ENCODE measurements around the gene OVOL1.

The OVOL1 gene

DNA sequence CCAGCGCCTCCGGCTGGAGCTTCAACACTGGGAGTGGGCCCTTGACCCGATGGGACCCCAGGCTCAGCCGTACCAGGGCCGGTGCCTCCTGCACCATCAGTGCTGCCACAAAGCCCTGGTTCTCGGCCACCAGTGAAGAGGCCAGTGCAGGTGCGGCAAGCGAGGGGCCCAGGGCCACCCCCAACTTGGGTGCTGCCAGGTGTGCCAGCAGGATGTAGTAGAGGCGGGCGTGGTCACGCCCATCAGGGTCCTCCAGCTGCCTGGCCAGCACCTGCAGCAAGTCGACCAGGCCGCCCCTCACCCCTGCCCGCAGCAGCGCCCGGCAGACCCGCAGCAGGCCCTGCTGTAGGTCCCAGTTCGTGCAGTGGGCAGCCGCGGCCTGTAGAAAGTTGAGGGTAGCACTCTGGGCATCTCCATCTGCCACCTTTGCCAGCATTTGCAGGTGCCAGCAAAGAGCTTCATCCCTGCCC, 8.4 kb upstream of the OVOL1 start:
- no peak for DNase-seq

DNA sequence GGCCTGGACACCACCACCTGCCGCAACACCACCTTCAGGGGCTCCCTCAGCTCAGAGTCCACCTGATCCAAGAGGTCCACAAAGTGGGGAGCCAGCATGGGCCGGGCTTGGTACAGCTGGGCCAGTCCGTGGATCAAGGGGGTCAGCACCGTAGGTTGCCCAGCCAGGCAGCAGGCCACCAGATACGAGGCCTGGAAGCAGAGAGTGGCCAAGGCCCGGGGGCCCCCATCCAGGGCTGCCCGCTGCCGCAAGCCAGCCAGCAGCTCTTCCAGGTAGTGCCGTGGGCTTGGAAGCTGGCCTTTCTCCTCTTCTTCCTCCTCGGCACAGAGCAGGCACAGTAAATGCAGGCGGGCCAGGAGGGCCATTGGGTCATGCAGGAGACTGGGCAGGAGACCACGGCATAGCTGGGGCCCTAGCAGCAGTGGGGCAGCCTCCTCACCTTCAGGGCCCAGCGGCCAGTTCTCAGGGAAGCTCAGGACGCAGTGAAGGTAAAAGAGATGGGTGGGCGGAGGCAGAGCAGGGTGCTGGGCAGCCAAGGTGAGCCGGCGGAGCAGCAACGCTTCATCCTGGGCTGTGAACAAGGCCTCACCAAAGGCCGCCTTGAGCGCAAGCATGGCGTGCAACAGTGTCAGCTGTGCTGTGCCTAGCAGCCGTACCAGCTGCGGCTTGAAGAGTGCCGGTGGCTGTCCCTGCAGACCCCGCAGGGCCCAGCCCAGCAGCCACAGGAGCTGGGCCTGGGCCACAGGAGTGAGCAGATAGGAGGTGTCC, 7.8 kb upstream of the OVOL1 start:
- no peak for DNase-seq

DNA sequence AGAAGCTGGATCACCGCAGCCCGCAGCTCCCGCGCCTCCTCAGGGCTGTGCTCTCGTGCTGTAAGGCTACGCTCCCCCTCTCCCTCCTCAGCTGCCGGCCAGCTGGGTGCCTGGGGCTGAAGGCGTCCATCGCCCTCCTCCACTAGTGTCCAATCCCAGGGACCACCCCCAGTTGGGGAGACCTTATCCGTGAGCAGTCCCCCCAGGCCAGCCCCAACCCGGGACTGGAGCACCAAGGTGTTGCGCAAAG, 7.3 kb upstream of the OVOL1 start:
- no peak for DNase-seq

DNA sequence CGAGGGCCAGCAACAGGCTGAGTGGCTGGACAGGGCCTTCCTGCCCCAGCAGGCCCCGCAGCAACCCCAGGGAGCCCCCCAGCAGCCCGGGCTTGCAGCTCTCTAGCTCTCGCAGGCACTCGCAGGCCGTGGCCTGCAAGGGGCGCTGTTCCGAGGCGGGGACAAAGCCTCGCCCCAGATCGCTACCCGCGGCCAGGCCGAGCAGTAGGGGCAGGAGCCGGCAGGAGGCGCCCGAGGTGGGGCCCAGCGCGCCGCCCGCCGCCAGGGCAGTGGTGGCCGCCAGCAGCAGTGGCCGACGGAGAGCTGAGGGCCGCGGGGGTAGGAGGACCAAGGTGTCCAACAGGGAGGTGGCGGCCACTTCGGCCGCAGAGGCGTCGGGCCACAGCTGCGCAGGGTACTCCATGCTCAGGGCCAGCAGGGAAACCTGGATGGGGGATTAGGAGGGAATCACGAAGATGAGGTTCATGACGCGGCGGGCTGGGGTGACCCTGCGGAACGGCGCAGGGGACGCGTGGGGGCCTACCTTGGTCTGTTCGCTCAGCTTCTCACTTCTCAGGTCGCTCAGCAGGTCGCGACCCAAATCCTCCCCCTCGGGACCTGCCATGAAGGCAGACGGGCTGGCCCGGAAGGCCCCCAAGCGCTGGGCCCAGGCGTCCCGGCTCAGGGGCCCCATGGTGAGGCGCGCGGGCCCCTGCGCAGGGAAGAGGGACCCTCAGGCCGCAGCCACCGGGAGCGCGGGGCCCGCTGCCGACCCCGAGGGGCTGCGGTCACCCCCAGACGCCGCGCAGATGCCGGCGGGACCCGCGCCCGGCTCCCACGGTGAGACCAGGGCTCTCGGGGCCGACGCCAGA, 6.7 kb upstream of the OVOL1 start:
- DNase-seq: peak; percentile 81

DNA sequence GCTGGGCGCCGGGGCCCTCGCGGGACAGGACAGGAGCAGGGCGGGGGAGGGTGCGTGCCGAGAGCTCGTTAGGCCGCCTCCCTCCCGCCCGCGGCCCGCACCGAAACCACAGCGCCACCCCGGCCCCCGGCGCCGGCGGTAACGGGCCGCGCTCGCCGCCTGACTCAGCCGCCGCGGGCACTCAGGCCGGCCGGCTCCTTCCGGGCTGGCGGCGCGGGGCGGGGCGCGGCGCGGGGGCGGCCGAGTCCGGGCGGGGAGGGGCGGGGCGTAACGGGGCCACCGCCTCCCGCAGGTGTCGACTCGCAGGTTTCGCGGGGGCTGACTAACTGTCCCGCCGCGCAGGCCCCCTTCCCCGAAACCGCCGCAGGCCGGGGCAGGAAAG, 6.1 kb upstream of the OVOL1 start, which contains the start of gene AP5B1:
Gene AP5B1 (minus strand): TSS at position 207 of the 382 bp plus-strand sequence. CDS start 385 bp downstream, outside the sequence.
- peak; percentile 67 for DNase-seq

DNA sequence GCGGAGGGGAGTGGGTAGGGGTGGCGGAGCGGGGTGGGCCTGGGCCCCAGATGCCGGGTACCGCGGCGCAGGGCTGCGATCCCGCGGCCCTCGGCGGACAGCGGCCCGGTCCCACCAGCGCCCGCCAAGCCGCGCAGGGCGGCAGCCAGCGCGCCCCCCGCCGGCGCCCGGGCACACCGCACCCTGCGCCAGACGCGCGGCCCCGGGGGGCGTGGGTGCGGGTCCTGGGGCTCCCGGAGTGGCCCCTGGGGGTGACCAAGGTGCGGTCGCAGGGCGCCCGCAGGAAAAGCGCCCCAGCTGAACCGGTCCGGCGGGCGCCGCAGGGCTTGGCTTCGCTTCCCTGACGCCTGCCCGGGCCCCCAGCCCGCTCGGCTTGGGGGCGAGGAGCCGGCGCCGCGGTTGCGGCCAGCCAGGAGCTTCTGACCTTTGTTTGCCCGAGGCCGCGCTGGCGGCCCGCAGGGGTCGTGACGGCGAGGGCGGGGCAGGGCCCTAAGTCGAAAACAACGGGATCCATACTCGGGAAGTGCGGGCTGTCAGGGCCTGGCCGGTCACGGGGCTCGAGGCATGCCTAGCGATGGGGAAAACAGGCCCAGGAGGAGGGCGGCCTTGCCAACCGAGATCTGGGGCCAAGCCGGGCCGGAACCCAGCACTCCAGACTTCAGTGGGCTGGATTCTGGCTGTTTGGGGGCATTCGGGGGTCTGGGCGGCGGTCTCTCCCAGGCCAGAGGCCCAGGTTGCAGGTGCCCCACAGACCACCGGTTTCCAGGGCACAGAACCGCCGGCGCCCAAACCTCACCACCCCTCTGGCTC, 5.5 kb upstream of the OVOL1 start:
- peak; percentile 51 for DNase-seq

DNA sequence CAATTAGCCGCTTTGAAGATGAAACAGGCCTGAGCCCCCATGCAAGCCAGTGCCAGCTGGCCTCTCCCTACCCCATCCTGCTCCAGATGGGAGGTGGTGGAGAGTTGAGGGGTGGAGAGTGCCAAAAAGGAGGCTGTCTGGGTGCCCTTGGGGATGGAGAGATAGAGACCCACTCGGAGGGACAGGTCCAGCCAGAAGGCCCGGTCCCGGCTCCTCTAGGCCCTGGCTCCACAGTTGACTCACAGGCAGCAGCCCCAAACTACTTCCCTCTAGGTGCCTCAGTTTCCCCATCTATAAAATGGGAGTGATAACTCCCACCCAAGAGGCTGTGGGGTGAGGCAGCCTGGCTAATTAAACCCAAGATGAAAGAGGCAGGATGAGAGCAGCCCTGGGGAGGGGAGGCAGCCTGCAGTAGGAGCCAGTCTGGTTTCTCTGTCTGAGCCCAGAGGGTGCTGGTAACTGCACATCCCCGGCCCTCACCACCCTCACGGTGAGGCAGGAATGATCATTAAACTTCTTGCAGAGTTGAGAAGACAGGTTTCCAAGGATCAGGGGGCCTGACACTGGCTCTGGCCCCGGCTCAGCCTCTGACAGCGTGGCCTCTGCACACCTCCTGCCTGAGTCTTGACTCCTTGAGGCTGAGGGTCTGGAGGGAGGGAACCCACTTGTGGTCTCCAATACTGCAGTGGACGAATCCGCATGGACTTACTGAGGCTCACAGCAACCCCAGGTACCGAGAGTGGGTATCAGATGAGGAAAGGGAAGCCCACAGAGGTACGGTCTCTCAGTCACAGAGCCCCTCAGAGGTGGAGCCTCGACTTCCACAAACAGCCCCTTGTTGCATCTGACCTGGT, 4.7 kb upstream of the OVOL1 start:
- DNase-seq: no peak

DNA sequence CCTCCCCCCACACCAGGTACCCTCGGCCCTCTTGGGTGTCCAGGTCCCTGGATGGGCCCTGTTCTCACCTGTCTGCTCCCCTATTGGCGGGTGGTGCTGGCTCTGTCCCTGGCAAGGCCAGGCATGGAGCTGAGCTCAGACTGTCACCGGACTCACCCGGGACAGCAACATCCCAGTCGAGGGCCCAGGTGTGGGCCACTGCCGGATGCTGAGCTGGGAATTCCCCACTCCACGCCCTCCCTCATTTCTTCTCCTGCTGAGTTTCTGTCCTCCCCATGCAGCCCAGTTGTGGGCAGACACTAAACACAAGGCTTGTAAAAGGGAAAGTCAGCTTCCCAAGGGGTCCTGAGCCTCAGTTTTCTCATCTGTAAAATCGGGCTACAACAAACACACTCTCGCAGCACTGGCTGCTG, 4.0 kb upstream of the OVOL1 start:
- no peak for DNase-seq

DNA sequence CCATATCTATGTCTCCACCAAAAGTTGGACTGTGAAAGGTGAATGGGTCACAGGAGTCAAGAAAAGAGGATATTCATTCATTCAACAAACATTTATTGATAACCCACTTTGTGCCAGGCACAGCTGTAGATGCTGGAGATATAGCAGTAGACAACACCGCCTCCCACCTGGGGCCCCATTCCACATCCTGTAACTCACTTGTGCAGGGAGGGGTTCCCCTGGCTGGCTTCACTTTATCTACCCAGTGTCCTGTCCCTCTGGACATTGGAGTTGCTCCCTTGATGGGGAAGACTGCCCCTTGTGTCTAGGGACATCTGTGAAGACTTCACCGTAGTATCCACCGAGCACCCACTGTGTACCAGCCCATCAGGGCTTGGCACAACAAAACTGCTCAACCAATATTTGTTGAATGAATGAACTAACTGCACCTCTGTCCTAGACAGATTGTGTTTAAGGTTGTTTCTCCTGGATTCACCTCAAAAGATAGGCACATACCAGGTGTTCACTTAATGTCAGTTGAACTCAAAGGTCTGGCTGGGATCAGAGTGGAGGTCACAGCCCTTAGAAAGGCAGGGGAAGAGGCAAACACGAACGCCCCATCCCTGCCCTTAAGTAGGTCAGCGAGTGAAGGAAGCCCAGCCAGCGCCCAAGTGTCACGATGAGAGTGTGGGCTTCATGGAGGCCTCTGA, 1.4 kb upstream of the OVOL1 start:
- DNase-seq: peak; percentile 25

DNA sequence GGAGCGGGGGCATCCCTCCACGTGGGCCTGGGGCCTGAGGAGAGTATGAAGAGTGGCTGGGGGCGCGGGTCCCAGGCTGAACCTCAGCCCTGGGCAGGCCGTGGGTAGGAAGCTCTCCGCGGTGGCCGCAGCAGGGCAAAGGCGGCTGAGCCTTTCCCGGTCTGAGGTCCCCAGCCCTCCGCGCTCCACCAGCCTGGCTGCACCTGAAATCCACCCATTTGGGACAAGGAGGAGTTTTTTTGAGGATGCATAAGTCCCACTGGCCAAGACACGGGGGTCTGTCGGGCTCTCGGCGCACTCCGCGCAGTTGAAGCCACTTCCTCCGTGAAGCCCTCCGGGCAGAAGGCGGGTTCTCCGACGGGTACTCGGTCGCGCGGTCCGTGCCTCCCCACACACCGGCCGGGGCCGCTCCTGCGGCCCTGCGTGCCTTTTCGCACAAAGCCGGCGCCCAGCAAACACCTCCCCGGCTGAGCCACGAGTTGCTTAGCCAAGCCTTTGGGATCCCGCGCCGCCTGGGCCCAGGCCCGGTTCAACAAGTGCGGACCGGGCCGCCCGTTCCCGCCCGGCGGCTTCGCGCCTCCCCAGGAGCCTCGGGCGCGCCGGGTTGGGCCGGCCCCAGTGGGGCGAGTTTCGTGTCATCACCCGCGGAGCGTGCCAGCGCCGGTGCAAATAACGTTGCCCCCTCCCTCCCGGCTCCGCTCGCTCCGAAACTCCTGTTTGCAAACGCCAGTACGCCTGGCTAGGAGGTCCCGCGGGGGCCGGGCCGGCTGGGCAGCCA, 666 bp upstream of the OVOL1 start:
- peak; percentile 43 for DNase-seq

DNA sequence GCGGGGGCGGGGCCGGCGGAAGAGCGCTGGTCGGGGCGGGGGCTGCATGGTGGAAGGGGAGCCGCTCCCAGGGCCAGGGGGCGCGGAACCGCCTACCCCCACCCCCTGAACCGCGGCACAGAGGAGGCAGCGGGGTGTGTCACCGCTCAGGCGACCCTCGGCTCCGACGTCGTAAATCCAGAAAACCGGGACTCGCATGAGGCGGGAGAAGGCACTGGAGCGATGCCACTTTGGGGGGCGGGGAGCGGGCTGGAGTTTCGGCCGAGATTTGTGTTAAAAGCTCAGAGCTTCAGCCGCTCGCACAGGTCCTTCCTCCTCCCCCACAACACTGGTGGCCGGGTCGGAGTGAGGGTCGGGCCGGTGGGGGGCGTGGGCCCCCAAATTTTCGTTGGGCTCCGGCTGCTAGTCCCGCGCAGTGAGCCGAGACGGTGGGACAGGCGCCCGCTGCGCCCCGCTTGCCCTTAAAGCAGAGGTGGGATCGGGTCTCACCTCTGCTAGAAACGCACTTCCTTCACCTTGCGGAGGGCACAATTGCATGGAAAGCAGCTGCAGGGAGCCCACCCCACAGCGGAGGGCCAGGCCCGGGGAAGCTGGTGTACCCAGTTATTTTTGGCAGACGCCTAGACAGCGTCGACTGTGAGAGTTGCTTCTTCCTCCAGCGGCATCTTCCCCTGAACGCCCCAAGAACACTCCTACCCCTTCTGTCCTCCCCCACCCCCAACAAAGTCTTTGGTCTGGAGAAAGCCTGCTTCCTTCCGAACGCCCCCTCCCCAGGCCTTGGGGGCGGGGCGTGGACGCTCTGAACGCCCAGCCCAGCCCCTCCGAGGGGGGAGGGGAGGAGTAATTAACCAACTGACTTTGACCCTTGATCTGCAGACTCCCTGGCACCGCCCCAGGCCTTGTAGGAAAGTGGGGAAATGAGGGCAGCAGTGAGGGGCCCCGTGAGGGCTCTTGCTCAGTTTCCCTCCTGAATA, 1.1 kb downstream of the OVOL1 start:
- peak; percentile 61 for DNase-seq

DNA sequence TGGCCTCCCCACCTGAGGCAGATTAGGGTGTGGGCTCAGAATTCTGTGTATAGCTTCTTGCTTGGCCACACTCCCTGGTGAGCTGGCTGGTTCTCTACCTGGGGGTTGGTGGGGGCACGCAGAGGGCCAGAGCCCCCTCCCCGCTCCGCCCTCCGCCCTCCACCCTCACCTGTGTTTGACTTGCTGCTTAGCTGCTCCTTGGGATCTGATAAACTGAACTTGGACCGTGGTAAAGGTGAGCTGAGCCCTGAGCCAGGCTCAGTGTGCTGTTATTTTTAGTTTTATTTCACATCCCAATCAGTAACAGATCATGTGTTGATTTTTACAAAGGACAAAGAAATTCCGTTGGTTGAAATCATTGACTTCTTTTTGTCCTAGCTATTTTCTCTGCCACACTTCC, 2.0 kb downstream of the OVOL1 start:
- no peak for DNase-seq

DNA sequence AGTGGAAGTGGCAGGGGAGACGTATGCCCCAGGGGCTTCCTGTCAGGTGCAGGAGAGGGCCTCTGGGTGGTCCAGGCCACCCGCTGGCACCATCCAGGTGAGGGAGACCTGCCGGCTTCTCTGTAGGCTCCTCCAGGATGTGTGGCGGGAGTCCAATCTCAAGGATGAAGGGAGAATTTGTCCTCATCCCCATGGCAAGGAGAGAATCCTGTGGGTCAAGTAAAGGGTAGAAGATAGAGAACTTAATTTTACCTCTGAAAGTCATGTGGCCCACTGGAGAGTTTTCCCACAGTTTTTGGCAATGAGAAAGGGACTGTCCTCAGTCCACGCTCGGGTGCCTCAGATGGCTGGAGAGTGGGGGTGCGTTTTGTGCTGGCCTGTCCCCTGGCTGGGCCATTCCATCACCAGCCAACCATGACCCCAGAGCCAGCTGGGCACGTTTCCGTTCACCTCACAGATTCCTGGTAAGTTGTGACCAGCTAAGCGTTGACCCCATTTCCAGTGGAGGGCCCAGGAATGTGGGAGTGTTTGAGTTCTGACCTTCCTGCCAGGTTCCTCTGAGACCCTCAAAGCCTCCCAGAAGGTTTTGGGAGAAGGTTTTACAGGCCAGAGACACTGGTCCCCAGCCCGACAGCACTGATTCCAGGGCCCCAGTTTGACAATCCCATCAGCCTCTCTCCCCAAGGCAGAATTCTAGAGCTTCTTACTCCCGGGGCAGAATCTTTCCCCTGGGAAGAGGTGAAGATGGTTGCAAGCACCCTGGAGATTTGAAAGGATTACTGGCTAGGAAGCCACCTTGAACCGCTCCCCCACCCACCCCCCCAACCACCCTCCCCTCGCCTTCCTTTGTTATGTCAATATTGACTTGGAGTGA, 2.6 kb downstream of the OVOL1 start:
- DNase-seq: no peak

DNA sequence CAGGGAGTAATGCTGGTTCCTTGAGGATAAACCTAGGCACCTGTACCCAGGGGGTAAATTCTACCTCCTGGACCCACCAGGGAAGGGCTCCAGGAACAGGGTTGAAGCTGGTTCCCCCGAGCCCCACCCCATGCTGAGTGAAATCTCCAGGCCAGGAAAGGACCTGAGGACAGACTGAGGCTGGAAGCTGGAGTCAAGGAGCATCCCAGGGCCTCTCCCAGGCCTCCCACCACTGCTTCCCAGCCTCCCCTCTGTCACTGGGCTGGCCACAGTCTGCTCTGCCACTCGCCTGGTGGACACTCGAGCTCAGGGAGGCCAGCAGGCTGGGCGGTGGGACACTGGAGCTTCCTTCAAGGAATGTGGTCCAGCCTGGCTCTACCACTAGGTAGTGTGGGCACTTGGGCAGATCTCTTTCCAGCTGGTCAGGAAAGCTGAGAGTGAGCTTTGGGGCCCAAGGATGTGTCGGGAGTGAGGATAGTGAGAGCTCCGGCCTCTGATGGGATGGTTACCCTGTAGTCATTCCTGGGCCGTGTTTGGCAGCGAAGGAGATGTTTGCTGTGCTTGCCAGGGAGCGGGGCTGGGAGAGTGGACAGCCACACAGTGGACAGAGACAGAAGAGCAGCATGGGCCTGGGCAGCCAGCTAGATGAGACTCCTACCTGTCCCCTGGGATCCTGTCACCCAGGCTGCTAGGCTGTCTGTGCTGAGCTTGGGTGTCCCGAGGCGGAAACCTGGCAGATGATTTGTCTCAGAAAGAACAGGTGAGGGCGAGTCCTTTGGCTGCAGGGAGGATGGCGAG, 3.4 kb downstream of the OVOL1 start:
- DNase-seq: no peak

DNA sequence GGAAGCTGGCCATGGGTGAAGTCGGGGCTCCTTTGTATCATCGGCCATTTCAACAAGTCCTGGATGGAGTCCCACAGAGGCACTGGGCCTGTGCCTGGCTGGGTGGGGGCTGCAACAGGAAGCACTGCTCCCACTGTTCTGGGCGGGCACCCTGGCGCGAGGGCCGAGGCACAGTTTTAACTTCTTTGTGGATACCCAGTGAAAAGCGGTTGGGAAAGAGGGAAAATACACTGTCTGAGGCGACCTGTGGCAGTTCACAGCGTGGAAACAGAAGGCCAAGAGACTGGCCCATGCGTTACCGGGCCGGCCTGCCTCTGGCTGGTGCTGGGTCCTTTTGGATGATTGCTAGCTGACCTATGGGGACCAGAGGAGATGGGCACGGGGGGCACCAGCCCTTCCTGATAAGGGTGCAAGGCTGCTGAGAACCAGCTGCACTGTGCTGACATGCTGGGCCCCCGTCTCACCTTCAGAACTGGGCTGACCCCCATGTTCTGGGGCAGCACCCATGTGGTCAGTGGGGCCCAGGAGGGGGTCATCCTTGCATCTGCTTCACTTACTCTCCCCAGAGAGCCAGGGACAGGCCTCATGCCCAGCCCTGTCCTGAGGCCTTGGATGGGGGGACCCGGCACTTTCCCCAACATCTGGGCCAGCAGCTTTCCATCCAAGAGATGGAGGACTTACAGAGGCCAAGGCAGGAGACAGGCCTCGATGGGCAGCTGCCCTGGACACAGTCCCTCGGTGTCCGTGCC, 4.2 kb downstream of the OVOL1 start:
- no peak for DNase-seq

DNA sequence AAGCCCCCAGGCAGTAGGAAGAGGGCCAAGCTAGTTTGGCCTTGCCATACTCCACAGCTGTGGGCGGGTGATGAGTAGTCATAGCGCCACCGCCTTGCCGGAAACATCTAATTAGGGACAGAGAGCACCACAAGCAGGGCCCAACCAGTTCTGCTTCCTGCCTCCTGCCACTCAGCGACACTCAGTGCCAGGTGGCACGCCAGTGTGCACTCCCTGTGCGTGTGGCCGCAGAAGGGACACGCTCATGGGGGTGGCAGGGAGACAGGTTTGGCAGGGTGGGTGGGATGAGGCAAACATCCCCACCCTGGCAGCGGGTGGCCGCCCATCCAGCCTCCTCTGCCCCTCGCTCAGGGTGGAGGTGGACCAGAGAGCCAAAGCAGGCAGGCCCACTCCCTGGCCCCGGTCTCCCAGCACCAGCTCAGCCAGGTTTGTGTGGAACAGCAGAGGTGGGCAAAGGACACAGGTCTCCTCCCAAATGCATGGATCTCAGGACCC, 4.9 kb downstream of the OVOL1 start:
- DNase-seq: no peak

DNA sequence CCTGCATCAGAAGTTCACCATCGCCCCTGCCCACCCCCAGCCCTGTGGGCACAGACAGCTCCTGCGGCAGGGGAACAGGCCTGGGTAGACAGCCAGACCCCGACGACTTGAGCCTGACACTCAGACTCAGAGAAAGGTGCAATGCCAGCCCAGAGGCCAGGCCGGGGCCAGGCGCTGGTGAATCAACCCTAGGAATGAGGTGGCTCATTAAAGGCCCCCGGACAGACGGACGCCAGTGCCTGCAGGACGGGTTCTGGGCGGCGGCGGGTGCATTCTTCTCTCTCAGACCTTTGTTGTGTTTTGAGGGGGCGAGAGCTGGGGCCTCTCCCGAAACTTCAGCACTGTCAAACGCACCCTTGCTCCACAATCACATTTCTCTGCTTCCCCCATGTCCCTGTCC, 5.6 kb downstream of the OVOL1 start:
- DNase-seq: no peak
